Lung (tissue), 12 donors: ENCODE results near the gene PCDHGA5. TPM values are rescaled to one million over a fixed set of nuclear protein-coding genes. Genes with fewer than 3 reads are reported as not detected.
"Not testable (repeated sequence)": the region's sequence is repeated elsewhere in the genome, so short reads cannot be mapped to it uniquely, and the experiment has no call there.

Source experiments
- ATAC-seq: fragments of 200-7000 bp; cut with Tn5 transposase; one replicate; pipeline ENCODE4 v1.9.1; 2020; ENCODE audit warnings: moderate number of reproducible peaks; ENCODE audit not compliant: insufficient read depth, low FRiP score
- DNase-seq, 3 donors: peaks; one replicate each; pipeline ENCODE4 v3.0.0-alpha.2; 2013 to 2017
- H3K27ac ChIP-seq, 2 donors: one replicate each; pipeline ENCODE4 v1.5.1; 2013; ENCODE audit warnings: mild to moderate bottlenecking in 2 of 2, moderate library complexity in 2 of 2, control low read depth in 1 of 2, inconsistent platforms in 1 of 2, low read depth in 1 of 2, low read length in 1 of 2
- H3K27me3 ChIP-seq, 3 donors: one replicate each; pipeline ENCODE4 v1.5.1; 2013; ENCODE audit warnings: low read length in 2 of 3; ENCODE audit not compliant: control insufficient read depth in 3 of 3, insufficient read depth in 3 of 3
- H3K36me3 ChIP-seq, 4 donors: one replicate each; pipeline ENCODE4 v1.5.1; 2013; ENCODE audit warnings: low read length in 4 of 4, mild to moderate bottlenecking in 1 of 4, moderate library complexity in 1 of 4; ENCODE audit not compliant: control insufficient read depth in 4 of 4, insufficient read depth in 4 of 4
- H3K4me1 ChIP-seq, 5 donors: one replicate each; pipeline ENCODE4 v1.5.1; 2013; ENCODE audit warnings: low read length in 5 of 5, mild to moderate bottlenecking in 2 of 5, moderate library complexity in 1 of 5; ENCODE audit not compliant: control insufficient read depth in 5 of 5, insufficient read depth in 5 of 5
- H3K4me3 ChIP-seq: one replicate; pipeline ENCODE4 v1.5.1; 2013; ENCODE audit warnings: mild to moderate bottlenecking, control low read depth, moderate library complexity
- H3K9ac ChIP-seq, 2 donors: one replicate each; pipeline ENCODE4 v1.5.1; 2013; ENCODE audit warnings: low read length in 2 of 2, control low read depth in 1 of 2; ENCODE audit not compliant: insufficient read depth in 1 of 2
- H3K9me3 ChIP-seq, 4 donors: one replicate each; pipeline ENCODE4 v1.5.1; 2013; ENCODE audit warnings: low read length in 3 of 4, mild to moderate bottlenecking in 1 of 4, moderate library complexity in 1 of 4; ENCODE audit not compliant: control insufficient read depth in 4 of 4, insufficient read depth in 3 of 4
- WGBS, 2 donors: extraction: QIAGEN DNeasy Blood & Tissue Kit; methylation state at CpG; one replicate each; pipeline ENCODE4 v1.1.7; 2013; 5-methylcytosine and 5-hydroxymethylcytosine counted together
- polyA plus RNA-seq, 2 donors: library from polyadenylated mRNA; stranded (reverse); fragments of 200-250 nt; gene quantifications; one replicate each; pipeline ENCODE4 v1.2.1, GENCODE V29; 2013
- total RNA-seq, 2 donors: library from RNA; depleted of rRNA in 1 of 2; stranded (reverse); fragments of >200 nt in 1 of 2; gene quantifications; one replicate each; pipeline ENCODE4 v1.2.1, GENCODE V29; 2014 to 2021
- TF ChIP-seq, protein P1 (sequence below): IDR thresholded peaks from 2 replicates; pipeline ENCODE4 v1.5.1; 2012; ENCODE audit warnings: mild to moderate bottlenecking; ENCODE audit errors: control extremely low read depth, extremely low read depth
- donor health status: control.
- donor health status: control.
- donor health status: Bipolar disorder and iron deficiency.
- donor health status: healthy.
- donor health status: DM: yes; HTN: yes; CAD: no.

Gene PCDHGA5
- total and polyA plus RNA-seq, 4 donors: 0.31 to 9.3 (median 1.6) TPM

GRCh38 chr5:141326088-141326854, 37.7 kb upstream of the PCDHGA5 start:
- DNase-seq (peak; percentile 61 to 76 (median 67)), ATAC-seq (peak; percentile 58)
- TF ChIP-seq, protein P1, sequence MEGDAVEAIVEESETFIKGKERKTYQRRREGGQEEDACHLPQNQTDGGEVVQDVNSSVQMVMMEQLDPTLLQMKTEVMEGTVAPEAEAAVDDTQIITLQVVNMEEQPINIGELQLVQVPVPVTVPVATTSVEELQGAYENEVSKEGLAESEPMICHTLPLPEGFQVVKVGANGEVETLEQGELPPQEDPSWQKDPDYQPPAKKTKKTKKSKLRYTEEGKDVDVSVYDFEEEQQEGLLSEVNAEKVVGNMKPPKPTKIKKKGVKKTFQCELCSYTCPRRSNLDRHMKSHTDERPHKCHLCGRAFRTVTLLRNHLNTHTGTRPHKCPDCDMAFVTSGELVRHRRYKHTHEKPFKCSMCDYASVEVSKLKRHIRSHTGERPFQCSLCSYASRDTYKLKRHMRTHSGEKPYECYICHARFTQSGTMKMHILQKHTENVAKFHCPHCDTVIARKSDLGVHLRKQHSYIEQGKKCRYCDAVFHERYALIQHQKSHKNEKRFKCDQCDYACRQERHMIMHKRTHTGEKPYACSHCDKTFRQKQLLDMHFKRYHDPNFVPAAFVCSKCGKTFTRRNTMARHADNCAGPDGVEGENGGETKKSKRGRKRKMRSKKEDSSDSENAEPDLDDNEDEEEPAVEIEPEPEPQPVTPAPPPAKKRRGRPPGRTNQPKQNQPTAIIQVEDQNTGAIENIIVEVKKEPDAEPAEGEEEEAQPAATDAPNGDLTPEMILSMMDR: peak; percentile 3
- peak overlapping the region in 1 of 2 donors; percentile 66 for H3K27ac ChIP-seq
- 12 to 13% methylated on average over 27 of the region's 27 CpGs for WGBS, 2 donors
- peaks cover 0 to 2% (median 0%) of the 10 kb centered on the region in 5 donors for H3K4me1 ChIP-seq
- H3K27me3 ChIP-seq: peaks cover 0 to 4% (median 0%) of the 10 kb centered on the region in 3 donors
- H3K36me3 ChIP-seq: no peaks in the 10 kb centered on the region
- peaks cover 0 to 36% (median 13%) of the 10 kb centered on the region in 4 donors for H3K9me3 ChIP-seq
- peak overlapping the region; percentile 37 to 64 for H3K9ac ChIP-seq
- H3K4me3 ChIP-seq: peak overlapping the region; percentile 10

DNA sequence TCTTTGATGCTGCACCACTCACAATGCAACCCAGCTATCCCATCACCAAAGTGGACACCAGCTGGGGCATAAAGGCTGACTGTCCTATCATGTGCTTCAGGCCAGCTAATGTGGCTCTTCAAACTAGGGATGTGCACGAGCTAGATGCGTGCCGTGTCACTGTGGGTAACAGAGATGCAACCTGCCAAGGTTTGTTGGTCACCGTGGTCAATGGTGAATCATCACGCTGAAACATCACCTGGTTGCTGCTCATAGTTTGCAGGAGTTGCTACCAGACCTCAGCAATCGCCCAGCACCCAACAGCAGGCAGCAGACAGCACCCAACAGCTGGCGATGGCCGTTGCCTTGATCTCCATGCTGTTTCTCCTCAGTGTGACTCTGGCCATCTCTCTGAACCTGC, 35.7 kb upstream of the PCDHGA5 start:
- Histone ChIP-seq H3K36me3 (no peaks in the 10 kb centered on the region), H3K4me3 (no peak overlapping the region), H3K27me3 (peaks cover 0 to 4% (median 0%) of the 10 kb centered on the region in 3 donors), H3K4me1 (peaks cover 0 to 2% (median 0%) of the 10 kb centered on the region in 5 donors), H3K9ac (no peak overlapping the region), H3K27ac (no peak overlapping the region), H3K9me3 (peaks cover 0 to 46% (median 17%) of the 10 kb centered on the region in 4 donors)
- 79 to 83% methylated on average over 8 of the region's 8 CpGs for WGBS, 2 donors
- ATAC-seq (no peak), DNase-seq (no peak)
- TF ChIP-seq, protein P1: no peak

DNA sequence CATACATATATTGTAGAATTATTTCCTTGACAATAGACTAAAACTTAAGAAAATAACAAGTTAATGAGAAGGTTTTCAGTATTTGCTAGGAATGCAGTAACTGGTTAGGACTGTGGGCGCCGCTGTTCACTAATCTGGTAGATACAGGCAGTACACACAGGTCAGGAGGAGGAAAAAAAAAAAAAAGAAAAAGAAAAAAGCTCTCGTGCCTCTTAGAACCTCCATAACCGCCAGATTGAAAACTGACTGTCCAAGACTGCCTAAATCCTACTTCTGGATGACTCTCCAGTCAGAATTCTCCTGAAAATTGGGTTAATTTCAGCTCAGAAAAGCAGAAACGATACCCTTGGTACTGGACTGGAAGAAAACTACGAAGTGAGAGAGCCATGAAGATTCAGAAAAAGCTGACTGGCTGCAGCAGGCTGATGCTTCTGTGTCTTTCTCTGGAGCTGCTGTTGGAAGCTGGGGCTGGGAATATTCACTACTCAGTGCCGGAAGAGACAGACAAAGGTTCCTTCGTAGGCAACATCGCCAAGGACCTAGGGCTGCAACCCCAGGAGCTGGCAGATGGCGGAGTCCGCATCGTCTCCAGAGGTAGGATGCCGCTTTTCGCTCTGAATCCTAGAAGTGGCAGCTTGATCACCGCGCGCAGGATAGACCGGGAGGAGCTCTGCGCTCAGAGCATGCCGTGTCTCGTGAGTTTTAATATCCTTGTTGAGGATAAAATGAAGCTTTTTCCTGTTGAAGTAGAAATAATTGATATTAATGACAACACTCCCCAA, 33.5 kb upstream of the PCDHGA5 start, which contains the start of gene PCDHGA1:
PCDHGA1 (plus strand) TSS at position 216 of the 782 bp plus-strand sequence.
- Histone ChIP-seq H3K36me3 (no peaks in the 10 kb centered on the region), H3K4me1 (peaks cover 0 to 2% (median 0%) of the 10 kb centered on the region in 5 donors), H3K27ac (peak within 1 kb of the TSS in 1 of 2 donors; percentile 69), H3K9ac (no peak within 1 kb of the TSS), H3K9me3 (peaks cover 0 to 46% (median 17%) of the 10 kb centered on the region in 4 donors), H3K27me3 (peaks cover 0 to 4% (median 0%) of the 10 kb centered on the region in 3 donors), H3K4me3 (no peak within 1 kb of the TSS)
- ATAC-seq (no peak), DNase-seq (peak in 2 of 3 donors; percentile 15 to 21)
- 24 to 27% methylated on average over 21 of the region's 21 CpGs for WGBS, 2 donors
- TF ChIP-seq, protein P1: no peak

- WGBS, 2 donors: 32 to 45% methylated on average over 39 of the region's 39 CpGs
- peaks cover 2 to 35% (median 16%) of the 10 kb centered on the region in 4 donors for H3K9me3 ChIP-seq
Measured at GRCh38 chr5:141332571-141332970, 31.4 kb upstream of the PCDHGA5 start.

More at GRCh38 chr5:141332571-141332970, 31.4 kb upstream of the PCDHGA5 start:
- H3K36me3 ChIP-seq, H3K4me3 ChIP-seq, DNase-seq, ATAC-seq, H3K27ac ChIP-seq, H3K4me1 ChIP-seq, H3K27me3 ChIP-seq, H3K9ac ChIP-seq: not testable (repeated sequence)
